ENCODE measurements around the gene SPEG.

DNA sequence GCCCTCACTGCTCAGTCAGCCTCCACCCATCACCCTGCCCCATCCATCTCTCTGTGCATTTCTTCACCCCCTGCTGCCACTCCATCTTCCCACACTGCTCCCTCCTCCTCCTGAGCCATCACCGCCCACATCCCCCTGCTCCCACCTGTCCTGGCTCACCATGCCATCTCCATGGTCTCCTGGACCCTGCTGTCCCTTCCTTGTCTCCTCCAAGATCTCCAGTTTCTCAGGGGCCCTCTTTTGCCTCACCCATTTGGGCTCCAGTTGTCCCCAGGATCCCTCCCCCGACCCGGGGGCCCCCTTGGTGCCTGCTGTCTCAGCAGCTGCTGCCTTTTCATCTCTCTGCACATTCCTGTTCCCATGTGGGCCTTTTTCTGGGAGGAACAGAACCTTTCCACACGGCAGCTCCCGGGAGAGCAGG, 10.6 kb downstream of the SPEG start:
- TF ChIP-seq, protein P1, sequence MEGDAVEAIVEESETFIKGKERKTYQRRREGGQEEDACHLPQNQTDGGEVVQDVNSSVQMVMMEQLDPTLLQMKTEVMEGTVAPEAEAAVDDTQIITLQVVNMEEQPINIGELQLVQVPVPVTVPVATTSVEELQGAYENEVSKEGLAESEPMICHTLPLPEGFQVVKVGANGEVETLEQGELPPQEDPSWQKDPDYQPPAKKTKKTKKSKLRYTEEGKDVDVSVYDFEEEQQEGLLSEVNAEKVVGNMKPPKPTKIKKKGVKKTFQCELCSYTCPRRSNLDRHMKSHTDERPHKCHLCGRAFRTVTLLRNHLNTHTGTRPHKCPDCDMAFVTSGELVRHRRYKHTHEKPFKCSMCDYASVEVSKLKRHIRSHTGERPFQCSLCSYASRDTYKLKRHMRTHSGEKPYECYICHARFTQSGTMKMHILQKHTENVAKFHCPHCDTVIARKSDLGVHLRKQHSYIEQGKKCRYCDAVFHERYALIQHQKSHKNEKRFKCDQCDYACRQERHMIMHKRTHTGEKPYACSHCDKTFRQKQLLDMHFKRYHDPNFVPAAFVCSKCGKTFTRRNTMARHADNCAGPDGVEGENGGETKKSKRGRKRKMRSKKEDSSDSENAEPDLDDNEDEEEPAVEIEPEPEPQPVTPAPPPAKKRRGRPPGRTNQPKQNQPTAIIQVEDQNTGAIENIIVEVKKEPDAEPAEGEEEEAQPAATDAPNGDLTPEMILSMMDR (IDR thresholded peaks at IDR 0.05) = no peak
- no peak for TF ChIP-seq POLR2A (IDR thresholded peaks at IDR 0.05)
